Thyroid gland (tissue), 4 donors: ENCODE results near the gene FAM136A.

ENCODE experiments used
- POLR2A ChIP-seq, 2 donors: fragments of 450-650 bp; IDR thresholded peaks; one replicate each; pipeline ENCODE4 v1.6.1; 2017; ENCODE audit warnings: antibody characterized with exemption in 2 of 2, mild to moderate bottlenecking in 2 of 2, moderate library complexity in 1 of 2
- TF ChIP-seq, protein P1 (sequence below), 6 experiments: fragments of 200-600 bp in 3 of 6; fragments of 450-650 bp in 3 of 6; sonication (generic) in 3 of 6; IDR thresholded peaks; one replicate each; pipeline ENCODE4 v1.5.1; 2016 to 2019; ENCODE audit warnings: antibody characterized with exemption in 6 of 6, mild to moderate bottlenecking in 2 of 6, inconsistent platforms in 1 of 6, moderate library complexity in 1 of 6

DNA sequence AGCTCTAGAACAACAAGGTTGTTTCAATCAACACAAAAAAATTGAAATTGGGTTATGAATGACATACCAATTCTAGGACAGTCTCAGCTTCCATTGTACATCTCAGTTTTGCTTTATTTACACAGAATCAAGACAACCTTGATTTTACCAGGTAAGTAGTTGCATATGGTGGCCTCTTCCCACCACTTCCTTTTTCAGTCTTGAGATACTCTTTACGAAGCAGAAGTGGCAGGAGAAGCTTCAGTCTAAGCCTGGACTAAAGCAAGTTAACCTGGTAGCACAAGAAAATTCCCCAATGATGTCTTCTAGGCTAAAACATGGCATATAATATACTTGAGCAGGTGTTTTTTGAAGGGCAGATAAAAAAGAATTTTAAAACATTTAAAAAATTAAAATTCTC lies 10.7 kb upstream of the FAM136A start:
- TF ChIP-seq, protein P1, sequence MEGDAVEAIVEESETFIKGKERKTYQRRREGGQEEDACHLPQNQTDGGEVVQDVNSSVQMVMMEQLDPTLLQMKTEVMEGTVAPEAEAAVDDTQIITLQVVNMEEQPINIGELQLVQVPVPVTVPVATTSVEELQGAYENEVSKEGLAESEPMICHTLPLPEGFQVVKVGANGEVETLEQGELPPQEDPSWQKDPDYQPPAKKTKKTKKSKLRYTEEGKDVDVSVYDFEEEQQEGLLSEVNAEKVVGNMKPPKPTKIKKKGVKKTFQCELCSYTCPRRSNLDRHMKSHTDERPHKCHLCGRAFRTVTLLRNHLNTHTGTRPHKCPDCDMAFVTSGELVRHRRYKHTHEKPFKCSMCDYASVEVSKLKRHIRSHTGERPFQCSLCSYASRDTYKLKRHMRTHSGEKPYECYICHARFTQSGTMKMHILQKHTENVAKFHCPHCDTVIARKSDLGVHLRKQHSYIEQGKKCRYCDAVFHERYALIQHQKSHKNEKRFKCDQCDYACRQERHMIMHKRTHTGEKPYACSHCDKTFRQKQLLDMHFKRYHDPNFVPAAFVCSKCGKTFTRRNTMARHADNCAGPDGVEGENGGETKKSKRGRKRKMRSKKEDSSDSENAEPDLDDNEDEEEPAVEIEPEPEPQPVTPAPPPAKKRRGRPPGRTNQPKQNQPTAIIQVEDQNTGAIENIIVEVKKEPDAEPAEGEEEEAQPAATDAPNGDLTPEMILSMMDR (IDR thresholded peaks at IDR 0.05): no peak
- no peak for TF ChIP-seq POLR2A (IDR thresholded peaks at IDR 0.05)
